ENCODE measurements around the gene LDLRAD4. TPM values are rescaled to one million over a fixed set of nuclear protein-coding genes. Genes with fewer than 3 reads are reported as not detected.

LDLRAD4 gene
- total RNA-seq, 1 experiment from 2014 or later: not detected

- H4K20me1 ChIP-seq (ENCODE audit: low read length): no peaks in the 10 kb centered on the region
- ChIA-PET POLR2A (ENCODE audit: unreplicated experiment) (no interaction called here), CTCF (no interaction called here)
- no peak overlapping the region for H3K27ac ChIP-seq (ENCODE audit: low read length)
- no peak overlapping the region for H2AFZ ChIP-seq (ENCODE audit: low read length)
- H3K27me3 ChIP-seq (ENCODE audit: low read length): peaks cover 19% of the 10 kb centered on the region; the same call in 1 of the 2 replicates
- no peaks in the 10 kb centered on the region for H3K36me3 ChIP-seq (ENCODE audit: low read depth, low read length)
- no peaks in the 10 kb centered on the region for H3K79me2 ChIP-seq (ENCODE audit: low read length)
- H3F3A ChIP-seq (ENCODE audit: low read length, unreplicated experiment): no peaks in the 10 kb centered on the region
- H3K4me3 ChIP-seq (ENCODE audit: low read length): no peak overlapping the region
- no peaks in the 10 kb centered on the region for H3K4me1 ChIP-seq (ENCODE audit: insufficient read depth, low read length)
- intact Hi-C loops (cut with micrococcal nuclease): no loop called here
- no peaks in the 10 kb centered on the region for H3K9me2 ChIP-seq (replicated peaks; ENCODE audit: low read length)
- no peak for ATAC-seq
- no peak for DNase-seq
- H3K4me2 ChIP-seq (ENCODE audit: low read length): no peak overlapping the region
- no TSS peak for BruUV-seq (replicated peaks)
- no peak overlapping the region for H3K9ac ChIP-seq (ENCODE audit: low read length)
- H3K9me3 ChIP-seq (ENCODE audit: low read length): no peaks in the 10 kb centered on the region
- no peak for TF ChIP-seq CTCF (conservative IDR thresholded peaks at IDR 0.05; ENCODE audit: low read depth, low read length)
- TF ChIP-seq EZH2phosphoT487 (IDR thresholded peaks at IDR 0.05; ENCODE audit: borderline replicate concordance, low read length): no peak
- no peak for TF ChIP-seq EZH2 (IDR thresholded peaks at IDR 0.05; ENCODE audit: low read length, unreplicated experiment)
Measured at GRCh38 chr18:13641551-13642439, 423.2 kb downstream of the LDLRAD4 start.

- BruUV-seq (replicated peaks): no TSS peak
- POLR2A ChIA-PET (ENCODE audit: unreplicated experiment): no interaction called here
- intact Hi-C loops (cut with micrococcal nuclease): no loop called here
- H3K36me3 ChIP-seq (ENCODE audit: low read depth, low read length): no peaks in the 10 kb centered on the region
- H3K9me3 ChIP-seq (ENCODE audit: low read length): no peaks in the 10 kb centered on the region
- no peaks in the 10 kb centered on the region for H3K9me2 ChIP-seq (replicated peaks; ENCODE audit: low read length)
- no peak overlapping the region for H3K27ac ChIP-seq (ENCODE audit: low read length)
- DNase-seq: no peak
- no peaks in the 10 kb centered on the region for H3K4me1 ChIP-seq (ENCODE audit: insufficient read depth, low read length)
- H2AFZ ChIP-seq (ENCODE audit: low read length): no peak overlapping the region
- no peaks in the 10 kb centered on the region for H3F3A ChIP-seq (ENCODE audit: low read length, unreplicated experiment)
- no peaks in the 10 kb centered on the region for H4K20me1 ChIP-seq (ENCODE audit: low read length)
- TF ChIP-seq EZH2 (IDR thresholded peaks at IDR 0.05; ENCODE audit: low read length, unreplicated experiment) (no peak), CTCF (conservative IDR thresholded peaks at IDR 0.05; ENCODE audit: low read depth, low read length) (no peak), EZH2phosphoT487 (IDR thresholded peaks at IDR 0.05; ENCODE audit: borderline replicate concordance, low read length) (no peak)
- CTCF ChIA-PET: no interaction called here
- no peak overlapping the region for H3K9ac ChIP-seq (ENCODE audit: low read length)
- H3K4me3 ChIP-seq (ENCODE audit: low read length): no peak overlapping the region
- H3K79me2 ChIP-seq (ENCODE audit: low read length): no peaks in the 10 kb centered on the region
- H3K27me3 ChIP-seq (ENCODE audit: low read length): peaks cover 19% of the 10 kb centered on the region; the same call in 1 of the 2 replicates
- H3K4me2 ChIP-seq (ENCODE audit: low read length): no peak overlapping the region
- ATAC-seq: no peak
Measured at GRCh38 chr18:13642440-13642827, 423.9 kb downstream of the LDLRAD4 start.

- Histone ChIP-seq H3K9me3 (ENCODE audit: low read length) (no peaks in the 10 kb centered on the region), H3F3A (ENCODE audit: low read length, unreplicated experiment) (no peaks in the 10 kb centered on the region), H3K4me1 (ENCODE audit: insufficient read depth, low read length) (no peaks in the 10 kb centered on the region), H3K79me2 (ENCODE audit: low read length) (no peaks in the 10 kb centered on the region), H3K4me2 (ENCODE audit: low read length) (no peak overlapping the region), H3K9ac (ENCODE audit: low read length) (no peak overlapping the region), H3K27ac (ENCODE audit: low read length) (no peak overlapping the region), H3K9me2 (replicated peaks; ENCODE audit: low read length) (no peaks in the 10 kb centered on the region), H3K27me3 (ENCODE audit: low read length) (peaks cover 18% of the 10 kb centered on the region; the same call in 1 of the 2 replicates), H3K4me3 (ENCODE audit: low read length) (no peak overlapping the region), H2AFZ (ENCODE audit: low read length) (no peak overlapping the region), H3K36me3 (ENCODE audit: low read depth, low read length) (no peaks in the 10 kb centered on the region), H4K20me1 (ENCODE audit: low read length) (no peaks in the 10 kb centered on the region)
- no peak for DNase-seq
- BruUV-seq (replicated peaks): no TSS peak
- POLR2A ChIA-PET (ENCODE audit: unreplicated experiment): no interaction called here
- intact Hi-C loops (cut with micrococcal nuclease): no loop called here
- TF ChIP-seq CTCF (conservative IDR thresholded peaks at IDR 0.05; ENCODE audit: low read depth, low read length) (no peak), EZH2 (IDR thresholded peaks at IDR 0.05; ENCODE audit: low read length, unreplicated experiment) (no peak), EZH2phosphoT487 (IDR thresholded peaks at IDR 0.05; ENCODE audit: borderline replicate concordance, low read length) (no peak)
- CTCF ChIA-PET: no interaction called here
- ATAC-seq: no peak
Measured at GRCh38 chr18:13643261-13643751, 424.7 kb downstream of the LDLRAD4 start.
